Neural cell (in vitro differentiated cells): ENCODE measurements around the gene SLC17A9. TPM values are rescaled to one million over a fixed set of nuclear protein-coding genes. Genes with fewer than 3 reads are reported as not detected.

Source experiments
- H2AFZ ChIP-seq: fragments of 200-600, 300-800 bp; sonication (generic), shearing (Covaris generic); 2 replicates; pipeline ENCODE4 v1.6.0; 2014; ENCODE audit warnings: low read depth, mild to moderate bottlenecking, antibody characterized with exemption, low read length, moderate library complexity
- H3F3A ChIP-seq: fragments of 200-600 bp; shearing (Covaris generic); 2 replicates; pipeline ENCODE4 v1.6.1; 2016; ENCODE audit warnings: mild to moderate bottlenecking, moderate library complexity, mixed read lengths, antibody characterized with exemption, low read length; ENCODE audit not compliant: insufficient read depth, poor library complexity, severe bottlenecking
- H3K27ac ChIP-seq: fragments of 200-600, 300-800 bp; sonication (generic), shearing (Covaris generic); 2 replicates; pipeline ENCODE4 v1.5.1; 2014; ENCODE audit warnings: mild to moderate bottlenecking, low read length, moderate library complexity
- H3K27me3 ChIP-seq: fragments of 300-800, 200-600 bp; sonication (generic), shearing (Covaris generic); 2 replicates; pipeline ENCODE4 v1.6.0; 2014; ENCODE audit warnings: mild to moderate bottlenecking, low read depth, low read length, moderate library complexity; ENCODE audit not compliant: insufficient read depth
- H3K36me3 ChIP-seq: fragments of 300-800, 200-600 bp; sonication (generic), shearing (Covaris generic); 2 replicates; pipeline ENCODE4 v1.5.1; 2014; ENCODE audit warnings: mild to moderate bottlenecking, antibody characterized with exemption, low read length, moderate library complexity; ENCODE audit not compliant: insufficient read depth
- H3K4me2 ChIP-seq: fragments of 300-800, 200-600 bp; sonication (generic), shearing (Covaris generic); 2 replicates; pipeline ENCODE4 v1.6.0; 2014; ENCODE audit warnings: mild to moderate bottlenecking, low read length
- H3K4me3 ChIP-seq: fragments of 300-800, 200-600 bp; sonication (generic), shearing (Covaris generic); 2 replicates; pipeline ENCODE4 v1.5.1; 2014; ENCODE audit warnings: mild to moderate bottlenecking, low read length, moderate library complexity
- H3K79me2 ChIP-seq: fragments of 200-600 bp; shearing (Covaris generic); replicated peaks from 2 replicates; pipeline ENCODE4 v1.6.0; 2014; ENCODE audit warnings: mild to moderate bottlenecking, low read length, moderate library complexity; ENCODE audit not compliant: insufficient read depth
- H3K9ac ChIP-seq: fragments of 300-800, 200-600 bp; sonication (generic), shearing (Covaris generic); 2 replicates; pipeline ENCODE4 v1.6.1; 2016; ENCODE audit warnings: mild to moderate bottlenecking, low read length, mixed read lengths
- H3K9me2 ChIP-seq: fragments of 200-600 bp; shearing (Covaris generic); 2 replicates; pipeline ENCODE4 v1.6.1; 2016; ENCODE audit warnings: mild to moderate bottlenecking, low read length, mixed read lengths; ENCODE audit not compliant: insufficient read depth
- H3K9me3 ChIP-seq: fragments of 200-600, 300-800 bp; sonication (generic), shearing (Covaris generic); 2 replicates; pipeline ENCODE4 v1.6.1; 2016; ENCODE audit warnings: mild to moderate bottlenecking, mixed run types, low read length, moderate library complexity, mixed read lengths
- H4K20me1 ChIP-seq: fragments of 200-600 bp; shearing (Covaris generic); 2 replicates; pipeline ENCODE4 v1.6.1; 2016; ENCODE audit warnings: mild to moderate bottlenecking, mixed run types; ENCODE audit not compliant: insufficient read depth
- CTCF ChIP-seq: fragments of 450-650 bp; IDR thresholded peaks from 2 replicates; pipeline ENCODE4 v1.5.1; 2014; ENCODE audit warnings: antibody characterized with exemption, mild to moderate bottlenecking, moderate library complexity; ENCODE audit not compliant: poor library complexity, severe bottlenecking
- EP300 ChIP-seq: fragments of 450-650 bp; conservative IDR thresholded peaks from 2 replicates; pipeline ENCODE4 v1.6.1; 2014; ENCODE audit warnings: antibody characterized with exemption, mild to moderate bottlenecking, moderate library complexity; ENCODE audit not compliant: poor library complexity, severe bottlenecking
- EZH2 ChIP-seq: fragments of 200-600, 300-800 bp; shearing (Covaris generic), sonication (generic); IDR thresholded peaks from 2 replicates; pipeline ENCODE4 v1.6.1; 2014; ENCODE audit warnings: antibody characterized with exemption, low read length, borderline replicate concordance, mild to moderate bottlenecking; ENCODE audit not compliant: insufficient read depth, poor library complexity, severe bottlenecking
- MXI1 ChIP-seq: fragments of 450-650 bp; conservative IDR thresholded peaks from 2 replicates; pipeline ENCODE4 v1.6.1; 2014; ENCODE audit warnings: antibody characterized with exemption, mild to moderate bottlenecking; ENCODE audit not compliant: poor library complexity, severe bottlenecking
- POLR2AphosphoS5 ChIP-seq: IDR thresholded peaks from 2 replicates; pipeline ENCODE4 v1.6.1; 2012
- RAD21 ChIP-seq: fragments of 450-650 bp; conservative IDR thresholded peaks from 2 replicates; pipeline ENCODE4 v1.6.1; 2014; ENCODE audit warnings: antibody characterized with exemption, mild to moderate bottlenecking, moderate library complexity
- SMC3 ChIP-seq: fragments of 450-650 bp; conservative IDR thresholded peaks from 2 replicates; pipeline ENCODE4 v1.6.1; 2014; ENCODE audit warnings: antibody characterized with exemption, mild to moderate bottlenecking, moderate library complexity; ENCODE audit not compliant: poor library complexity
- TAF1 ChIP-seq: IDR thresholded peaks from 2 replicates; pipeline ENCODE4 v1.6.1; 2012; ENCODE audit warnings: low read depth
- polyA plus RNA-seq: library from polyadenylated mRNA; depleted of rRNA; stranded (reverse); fragments of >200 nt; gene quantifications from 2 replicates; pipeline ENCODE4 v1.2.3, GENCODE V29; 2014
- TF ChIP-seq, protein P1 (sequence below): IDR thresholded peaks from 2 replicates; pipeline ENCODE4 v1.6.1; 2012; ENCODE audit warnings: borderline replicate concordance

SLC17A9 gene
- polyA plus RNA-seq, 1 donor from 2014 or later, result not detected

GRCh38 chr20:62971950-62972844, 19.7 kb downstream of the SLC17A9 start:
- no peaks in the 10 kb centered on the region for H3K9me2 ChIP-seq
- peak overlapping the region; percentile 52 for H3K4me3 ChIP-seq
- H3K9me3 ChIP-seq, result no peaks in the 10 kb centered on the region
- no peaks in the 10 kb centered on the region for H3F3A ChIP-seq
- H3K27me3 ChIP-seq, result peaks cover 22% of the 10 kb centered on the region
- no peak overlapping the region for H2AFZ ChIP-seq
- TF ChIP-seq, protein P1, sequence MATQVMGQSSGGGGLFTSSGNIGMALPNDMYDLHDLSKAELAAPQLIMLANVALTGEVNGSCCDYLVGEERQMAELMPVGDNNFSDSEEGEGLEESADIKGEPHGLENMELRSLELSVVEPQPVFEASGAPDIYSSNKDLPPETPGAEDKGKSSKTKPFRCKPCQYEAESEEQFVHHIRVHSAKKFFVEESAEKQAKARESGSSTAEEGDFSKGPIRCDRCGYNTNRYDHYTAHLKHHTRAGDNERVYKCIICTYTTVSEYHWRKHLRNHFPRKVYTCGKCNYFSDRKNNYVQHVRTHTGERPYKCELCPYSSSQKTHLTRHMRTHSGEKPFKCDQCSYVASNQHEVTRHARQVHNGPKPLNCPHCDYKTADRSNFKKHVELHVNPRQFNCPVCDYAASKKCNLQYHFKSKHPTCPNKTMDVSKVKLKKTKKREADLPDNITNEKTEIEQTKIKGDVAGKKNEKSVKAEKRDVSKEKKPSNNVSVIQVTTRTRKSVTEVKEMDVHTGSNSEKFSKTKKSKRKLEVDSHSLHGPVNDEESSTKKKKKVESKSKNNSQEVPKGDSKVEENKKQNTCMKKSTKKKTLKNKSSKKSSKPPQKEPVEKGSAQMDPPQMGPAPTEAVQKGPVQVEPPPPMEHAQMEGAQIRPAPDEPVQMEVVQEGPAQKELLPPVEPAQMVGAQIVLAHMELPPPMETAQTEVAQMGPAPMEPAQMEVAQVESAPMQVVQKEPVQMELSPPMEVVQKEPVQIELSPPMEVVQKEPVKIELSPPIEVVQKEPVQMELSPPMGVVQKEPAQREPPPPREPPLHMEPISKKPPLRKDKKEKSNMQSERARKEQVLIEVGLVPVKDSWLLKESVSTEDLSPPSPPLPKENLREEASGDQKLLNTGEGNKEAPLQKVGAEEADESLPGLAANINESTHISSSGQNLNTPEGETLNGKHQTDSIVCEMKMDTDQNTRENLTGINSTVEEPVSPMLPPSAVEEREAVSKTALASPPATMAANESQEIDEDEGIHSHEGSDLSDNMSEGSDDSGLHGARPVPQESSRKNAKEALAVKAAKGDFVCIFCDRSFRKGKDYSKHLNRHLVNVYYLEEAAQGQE, result no peak
- TF ChIP-seq RAD21 (peak; percentile 99), TAF1 (no peak), EP300 (no peak), CTCF (peak; percentile 97), MXI1 (peak; percentile 51), SMC3 (peak; percentile 97), EZH2 (no peak), POLR2AphosphoS5 (peak; percentile 27)
- no peak overlapping the region for H3K4me2 ChIP-seq
- no peaks in the 10 kb centered on the region for H3K79me2 ChIP-seq
- no peaks in the 10 kb centered on the region for H3K36me3 ChIP-seq
- H4K20me1 ChIP-seq, result no peaks in the 10 kb centered on the region
- no peak overlapping the region for H3K27ac ChIP-seq
- H3K9ac ChIP-seq, result peak overlapping the region; percentile 29

DNA sequence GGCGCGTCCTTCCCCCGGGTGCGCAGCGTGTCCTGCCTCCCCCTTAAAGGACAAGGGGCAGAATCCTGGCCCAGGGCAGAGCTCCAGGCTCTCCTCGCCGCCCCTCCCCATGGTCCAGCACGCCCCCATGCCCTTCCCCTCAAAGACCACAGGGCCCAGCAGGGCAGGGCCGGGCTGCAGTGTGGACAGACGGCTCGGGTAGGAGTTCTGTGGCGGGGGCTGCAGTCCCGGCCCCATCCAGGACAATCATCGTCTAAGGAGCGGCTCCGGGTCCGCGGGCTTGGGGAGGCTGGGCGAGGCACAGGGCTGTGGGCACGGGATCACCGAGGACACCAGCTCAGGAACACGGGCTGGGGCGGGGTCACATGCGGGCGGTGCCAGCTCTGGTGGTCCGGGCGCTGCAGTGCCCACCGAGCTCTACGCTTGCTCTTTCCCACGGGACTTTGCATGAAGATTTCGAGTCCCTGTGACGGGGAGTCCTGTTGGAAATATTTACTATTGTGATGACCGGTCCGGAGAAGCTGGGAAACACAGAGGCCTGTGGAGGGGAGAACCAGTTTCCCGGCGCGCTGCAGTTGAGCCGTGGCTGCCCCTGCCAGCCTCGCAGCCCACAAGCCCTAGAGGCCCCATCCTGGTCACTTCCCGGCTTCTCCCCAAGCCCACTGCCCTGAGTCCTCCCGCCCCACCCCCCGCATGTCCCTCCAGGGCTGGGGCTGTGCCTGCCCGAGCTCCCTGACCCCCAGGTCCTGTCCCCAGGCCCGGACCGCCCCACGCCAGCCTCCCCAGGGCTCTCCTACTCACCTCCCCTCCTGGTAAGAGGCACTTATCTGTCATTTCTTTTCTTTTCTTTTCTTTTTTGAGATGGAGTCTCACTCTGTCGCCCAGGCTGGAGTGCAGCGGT, 20.6 kb downstream of the SLC17A9 start:
- H3K9ac ChIP-seq, result peak overlapping the region; percentile 29

More for the DNA sequence above, 20.6 kb downstream of the SLC17A9 start:
- H3K4me3 ChIP-seq, result peak overlapping the region; percentile 52
- H4K20me1 ChIP-seq, result no peaks in the 10 kb centered on the region
- no peak overlapping the region for H3K27ac ChIP-seq
- no peaks in the 10 kb centered on the region for H3K9me2 ChIP-seq
- H3K36me3 ChIP-seq, result no peaks in the 10 kb centered on the region
- H3K27me3 ChIP-seq, result peaks cover 22% of the 10 kb centered on the region
- no peak overlapping the region for H3K4me2 ChIP-seq
- H2AFZ ChIP-seq, result no peak overlapping the region
- H3K9me3 ChIP-seq, result no peaks in the 10 kb centered on the region
- H3K79me2 ChIP-seq, result no peaks in the 10 kb centered on the region
- H3F3A ChIP-seq, result no peaks in the 10 kb centered on the region
- no peak for TF ChIP-seq POLR2AphosphoS5
- TF ChIP-seq SMC3, result no peak
- TF ChIP-seq EP300, result no peak
- TF ChIP-seq RAD21, result no peak
- TF ChIP-seq TAF1, result no peak
- TF ChIP-seq MXI1, result no peak
- TF ChIP-seq EZH2, result no peak
- TF ChIP-seq CTCF, result no peak
- TF ChIP-seq, protein P1, result no peak
